MM.1S (cell line): ENCODE data around the gene GSC.

Experiments
- DNase-seq: peaks from one replicate; pipeline ENCODE4 v3.0.0-alpha.2; 2015
- H2AFZ ChIP-seq: fragments of 300-600 bp; sonication (generic); 2 replicates; pipeline ENCODE4 v1.6.0; 2016; ENCODE audit warnings: antibody characterized with exemption, low read length
- H3F3A ChIP-seq: fragments of 300-600 bp; sonication (generic); 2 replicates; pipeline ENCODE4 v1.6.1; 2016; ENCODE audit warnings: mild to moderate bottlenecking, antibody characterized with exemption, low read length, moderate library complexity, mixed read lengths; ENCODE audit not compliant: insufficient read depth
- H3K27ac ChIP-seq: fragments of 300-600 bp; sonication (generic); 2 replicates; pipeline ENCODE4 v1.5.1; 2016; ENCODE audit warnings: mild to moderate bottlenecking, low read length
- H3K27me3 ChIP-seq: fragments of 300-600 bp; sonication (generic); replicated peaks from 2 replicates; pipeline ENCODE4 v1.6.0; 2016; ENCODE audit warnings: low read length; ENCODE audit not compliant: insufficient read depth
- H3K36me3 ChIP-seq: fragments of 300-600 bp; sonication (generic); replicated peaks from 2 replicates; pipeline ENCODE4 v1.6.1; 2016; ENCODE audit warnings: mild to moderate bottlenecking, low read length, mixed read lengths; ENCODE audit not compliant: insufficient read depth
- H3K4me1 ChIP-seq: fragments of 300-600 bp; sonication (generic); 2 replicates; pipeline ENCODE4 v1.6.1; 2016; ENCODE audit warnings: low read length, mixed read lengths
- H3K4me2 ChIP-seq: fragments of 300-600 bp; sonication (generic); 2 replicates; pipeline ENCODE4 v1.6.0; 2016; ENCODE audit warnings: low read depth, low read length
- H3K4me3 ChIP-seq: fragments of 300-600 bp; sonication (generic); 2 replicates; pipeline ENCODE4 v1.5.1; 2016; ENCODE audit warnings: low read length, mixed read lengths
- H3K79me2 ChIP-seq: fragments of 300-600 bp; sonication (generic); 2 replicates; pipeline ENCODE4 v1.6.1; 2016; ENCODE audit warnings: mixed run types, low read length, mixed read lengths
- H3K9ac ChIP-seq: fragments of 300-600 bp; sonication (generic); 2 replicates; pipeline ENCODE4 v1.6.1; 2016; ENCODE audit warnings: low read length, mixed read lengths
- H3K9me2 ChIP-seq: fragments of 300-600 bp; sonication (generic); replicated peaks from 2 replicates; pipeline ENCODE4 v1.6.1; 2016; ENCODE audit warnings: mild to moderate bottlenecking, low read length, mixed read lengths; ENCODE audit not compliant: insufficient read depth
- H3K9me3 ChIP-seq: fragments of 300-600 bp; sonication (generic); replicated peaks from 2 replicates; pipeline ENCODE4 v1.6.1; 2016; ENCODE audit warnings: mild to moderate bottlenecking, low read length, mixed read lengths; ENCODE audit not compliant: insufficient read depth
- H4K20me1 ChIP-seq: fragments of 300-600 bp; sonication (generic); 2 replicates; pipeline ENCODE4 v1.6.1; 2016; ENCODE audit warnings: mild to moderate bottlenecking, low read length, moderate library complexity, mixed read lengths; ENCODE audit not compliant: insufficient read depth
- EZH2 ChIP-seq: fragments of 300-600 bp; sonication (generic); optimal IDR thresholded peaks from 2 replicates; pipeline ENCODE3; 2017; ENCODE audit warnings: low read depth, mild to moderate bottlenecking, antibody characterized with exemption, low read length, mixed read lengths
- EZH2phosphoT487 ChIP-seq: fragments of 300-600 bp; sonication (generic); IDR thresholded peaks from 2 replicates; pipeline ENCODE4 v1.6.1; 2018; ENCODE audit warnings: antibody characterized with exemption, low read length
- TF ChIP-seq, protein P1 (sequence below): fragments of 300-600 bp; sonication (generic); IDR thresholded peaks from 2 replicates; pipeline ENCODE4 v1.5.1; 2016; ENCODE audit warnings: antibody characterized with exemption, low read length, mixed read lengths

Gene GSC

DNA sequence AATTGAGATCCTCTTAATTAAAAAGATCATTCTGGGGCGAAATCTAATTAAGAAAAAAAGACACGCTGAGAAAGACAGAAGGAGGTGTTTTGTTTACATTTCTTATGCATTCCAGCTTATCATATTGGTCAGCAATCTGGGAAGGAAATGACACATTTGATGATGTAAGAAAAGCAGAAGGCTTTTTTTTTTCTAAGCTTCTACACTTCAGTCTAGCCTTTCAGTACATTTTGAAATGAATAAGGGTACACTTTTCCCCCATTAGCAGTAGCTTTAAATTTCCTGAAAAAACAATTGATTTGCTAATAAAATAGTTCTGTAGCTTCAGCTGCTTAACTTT is 5.9 kb upstream of the GSC start:
- Histone ChIP-seq H3F3A (no peaks in the 10 kb centered on the region), H4K20me1 (no peaks in the 10 kb centered on the region), H3K9ac (no peak overlapping the region), H3K4me1 (no peaks in the 10 kb centered on the region), H2AFZ (no peak overlapping the region), H3K27me3 (peaks cover 21% of the 10 kb centered on the region), H3K36me3 (no peaks in the 10 kb centered on the region), H3K4me2 (no peak overlapping the region), H3K27ac (no peak overlapping the region), H3K79me2 (no peaks in the 10 kb centered on the region), H3K9me3 (no peaks in the 10 kb centered on the region), H3K4me3 (no peak overlapping the region), H3K9me2 (no peaks in the 10 kb centered on the region)
- TF ChIP-seq EZH2phosphoT487 (no peak), EZH2 (no peak)
- TF ChIP-seq, protein P1, sequence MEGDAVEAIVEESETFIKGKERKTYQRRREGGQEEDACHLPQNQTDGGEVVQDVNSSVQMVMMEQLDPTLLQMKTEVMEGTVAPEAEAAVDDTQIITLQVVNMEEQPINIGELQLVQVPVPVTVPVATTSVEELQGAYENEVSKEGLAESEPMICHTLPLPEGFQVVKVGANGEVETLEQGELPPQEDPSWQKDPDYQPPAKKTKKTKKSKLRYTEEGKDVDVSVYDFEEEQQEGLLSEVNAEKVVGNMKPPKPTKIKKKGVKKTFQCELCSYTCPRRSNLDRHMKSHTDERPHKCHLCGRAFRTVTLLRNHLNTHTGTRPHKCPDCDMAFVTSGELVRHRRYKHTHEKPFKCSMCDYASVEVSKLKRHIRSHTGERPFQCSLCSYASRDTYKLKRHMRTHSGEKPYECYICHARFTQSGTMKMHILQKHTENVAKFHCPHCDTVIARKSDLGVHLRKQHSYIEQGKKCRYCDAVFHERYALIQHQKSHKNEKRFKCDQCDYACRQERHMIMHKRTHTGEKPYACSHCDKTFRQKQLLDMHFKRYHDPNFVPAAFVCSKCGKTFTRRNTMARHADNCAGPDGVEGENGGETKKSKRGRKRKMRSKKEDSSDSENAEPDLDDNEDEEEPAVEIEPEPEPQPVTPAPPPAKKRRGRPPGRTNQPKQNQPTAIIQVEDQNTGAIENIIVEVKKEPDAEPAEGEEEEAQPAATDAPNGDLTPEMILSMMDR, result no peak
- DNase-seq, result no peak

DNA sequence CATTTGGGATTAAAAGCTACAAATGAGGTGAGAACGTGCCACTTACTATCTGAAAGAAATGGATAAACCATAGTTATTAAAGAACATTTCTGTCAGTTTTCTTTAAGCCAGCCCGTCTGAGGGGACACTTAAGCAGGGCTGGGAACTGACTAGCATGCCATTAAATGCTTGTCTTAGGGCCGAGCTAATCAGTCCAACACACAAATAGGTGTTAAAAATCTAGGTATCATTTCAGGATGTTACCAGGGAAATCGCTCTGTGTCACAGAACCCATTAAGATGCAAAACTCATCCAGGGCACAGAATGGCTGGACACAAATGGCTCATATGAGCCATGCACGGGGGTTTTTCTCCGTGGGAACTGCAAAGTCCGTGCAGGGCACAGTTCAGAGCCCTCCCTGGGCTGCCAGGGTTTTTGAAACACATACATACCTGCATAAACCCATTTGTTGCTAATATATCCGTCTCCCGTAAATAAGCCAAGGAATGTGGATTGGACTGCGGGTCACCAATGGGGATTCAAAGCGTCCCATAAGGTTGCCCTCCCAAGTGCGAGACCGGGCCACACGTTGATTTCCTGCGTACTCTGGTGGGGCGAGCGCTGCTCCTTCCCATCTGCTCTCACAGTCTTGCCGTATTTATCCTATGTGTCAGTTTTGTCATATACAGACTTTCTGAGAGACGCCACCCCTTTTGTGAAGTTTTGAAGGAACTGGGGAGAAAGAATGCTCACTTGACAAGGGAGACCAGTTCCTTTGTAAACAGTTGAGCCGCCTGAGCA is 5.4 kb upstream of the GSC start:
- Histone ChIP-seq H3K9me2 (no peaks in the 10 kb centered on the region), H3K9me3 (no peaks in the 10 kb centered on the region), H3K4me3 (no peak overlapping the region), H3K36me3 (no peaks in the 10 kb centered on the region), H2AFZ (no peak overlapping the region), H3K4me1 (no peaks in the 10 kb centered on the region), H3F3A (no peaks in the 10 kb centered on the region), H3K9ac (no peak overlapping the region), H3K4me2 (no peak overlapping the region), H3K27me3 (peaks cover 27% of the 10 kb centered on the region), H3K79me2 (no peaks in the 10 kb centered on the region), H4K20me1 (no peaks in the 10 kb centered on the region), H3K27ac (no peak overlapping the region)
- DNase-seq, result no peak
- TF ChIP-seq, protein P1, result no peak
- TF ChIP-seq EZH2, result no peak
- TF ChIP-seq EZH2phosphoT487, result no peak

DNA sequence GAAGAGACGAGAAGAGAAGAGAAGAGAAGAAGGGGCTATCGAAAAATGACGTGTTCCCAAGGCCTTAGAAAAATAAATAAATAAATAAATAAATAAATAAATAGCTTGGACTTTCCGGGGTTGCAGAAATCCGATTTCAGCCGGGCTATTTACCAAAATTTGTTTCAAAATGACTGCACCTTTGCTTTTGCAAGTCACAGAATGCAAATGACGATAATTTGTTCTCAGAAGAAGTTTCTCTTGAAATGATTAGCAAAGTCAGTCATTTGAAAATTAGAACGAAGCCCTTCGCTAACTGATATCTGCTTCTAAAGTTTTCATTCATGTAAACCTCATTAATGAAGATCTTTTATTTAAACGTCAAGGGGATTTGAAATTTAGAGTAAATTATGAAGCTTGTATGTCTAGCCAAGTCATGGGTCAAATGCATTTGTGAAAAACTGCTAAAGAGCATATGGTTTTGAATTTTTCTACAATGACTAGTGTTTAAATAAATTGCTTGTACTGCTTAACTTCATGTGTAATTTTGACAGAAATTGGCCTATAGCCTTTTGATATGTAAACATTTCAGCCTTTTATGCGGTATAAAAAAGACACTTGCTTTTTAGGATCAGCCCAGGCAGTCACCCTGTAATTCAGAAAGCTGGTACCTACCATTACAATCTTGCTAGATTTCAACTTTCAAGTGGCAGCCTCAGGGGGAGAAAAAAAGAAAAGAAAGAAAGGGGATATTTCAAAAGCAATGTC is 4.6 kb upstream of the GSC start:
- DNase-seq, result no peak
- Histone ChIP-seq H3F3A (no peaks in the 10 kb centered on the region), H3K36me3 (no peaks in the 10 kb centered on the region), H3K79me2 (no peaks in the 10 kb centered on the region), H3K27ac (no peak overlapping the region), H3K9me2 (no peaks in the 10 kb centered on the region), H3K9me3 (no peaks in the 10 kb centered on the region), H3K4me2 (no peak overlapping the region), H3K27me3 (peaks cover 29% of the 10 kb centered on the region), H2AFZ (no peak overlapping the region), H3K4me1 (no peaks in the 10 kb centered on the region), H3K4me3 (no peak overlapping the region), H3K9ac (no peak overlapping the region), H4K20me1 (no peaks in the 10 kb centered on the region)
- no peak for TF ChIP-seq EZH2
- no peak for TF ChIP-seq EZH2phosphoT487
- TF ChIP-seq, protein P1, result no peak
